Measurements from ENCODE around the gene PLS1.
"Not testable (repeated sequence)": the region's sequence is repeated elsewhere in the genome, so short reads cannot be mapped to it uniquely, and the experiment has no call there.

PLS1 gene

GRCh38 chr3:142586803-142587406, 9.3 kb upstream of the PLS1 start:
- peak; percentile 82 for DNase-seq (ENCODE audit: low read depth)
- TF ChIP-seq CTCF (conservative IDR thresholded peaks at IDR 0.05; ENCODE audit: low read length) = peak; percentile 61
- no peak overlapping the region for H3K4me3 ChIP-seq (ENCODE audit: low read length)

GRCh38 chr3:142588703-142589102, 7.5 kb upstream of the PLS1 start:
- H3K4me3 ChIP-seq (ENCODE audit: low read length) = no peak overlapping the region
- TF ChIP-seq CTCF (conservative IDR thresholded peaks at IDR 0.05; ENCODE audit: low read length) = no peak
- peak; percentile 39 for DNase-seq (ENCODE audit: low read depth)

- H3K4me3 ChIP-seq (ENCODE audit: low read length); DNase-seq (ENCODE audit: low read depth): not testable (repeated sequence)
Measured at GRCh38 chr3:142592268-142592667, 3.9 kb upstream of the PLS1 start.

- DNase-seq (ENCODE audit: low read depth) = no peak
- H3K4me3 ChIP-seq (ENCODE audit: low read length) = no peak overlapping the region
- TF ChIP-seq CTCF (conservative IDR thresholded peaks at IDR 0.05; ENCODE audit: low read length) = no peak
Measured at GRCh38 chr3:142595141-142595540, 1.1 kb upstream of the PLS1 start.

GRCh38 chr3:142595581-142595950, 627 bp upstream of the PLS1 start:
- no peak for TF ChIP-seq CTCF (conservative IDR thresholded peaks at IDR 0.05; ENCODE audit: low read length)
- DNase-seq (ENCODE audit: low read depth) = peak; percentile 79
- peak overlapping the region; percentile 81 for H3K4me3 ChIP-seq (ENCODE audit: low read length)

GRCh38 chr3:142596726-142597088, 514 bp downstream of the PLS1 start:
- TF ChIP-seq CTCF (conservative IDR thresholded peaks at IDR 0.05; ENCODE audit: low read length) = no peak
- H3K4me3 ChIP-seq (ENCODE audit: low read length) = peak overlapping the region; percentile 81
- DNase-seq (ENCODE audit: low read depth) = no peak

GRCh38 chr3:142597906-142598305, 1.7 kb downstream of the PLS1 start:
- no peak for DNase-seq (ENCODE audit: low read depth)
- no peak for TF ChIP-seq CTCF (conservative IDR thresholded peaks at IDR 0.05; ENCODE audit: low read length)
- no peak overlapping the region for H3K4me3 ChIP-seq (ENCODE audit: low read length)

GRCh38 chr3:142601713-142602112, 5.5 kb downstream of the PLS1 start:
- DNase-seq (ENCODE audit: low read depth) = no peak
- H3K4me3 ChIP-seq (ENCODE audit: low read length) = no peak overlapping the region

More at GRCh38 chr3:142601713-142602112, 5.5 kb downstream of the PLS1 start:
- no peak for TF ChIP-seq CTCF (conservative IDR thresholded peaks at IDR 0.05; ENCODE audit: low read length)
